ENCODE data around the gene PSMB3. TPM values are rescaled to one million over a fixed set of nuclear protein-coding genes. Genes with fewer than 3 reads are reported as not detected.
A peak's percentile ranks its signal among the peaks of the same experiment; 100 is the strongest.

The PSMB3 gene
- total and polyA plus RNA-seq, 9 of the 15 experiments (the other 6 are each of a cell fraction or from before 2014, with no cell fraction given): 460 to 2,775 (median 574) TPM

DNA sequence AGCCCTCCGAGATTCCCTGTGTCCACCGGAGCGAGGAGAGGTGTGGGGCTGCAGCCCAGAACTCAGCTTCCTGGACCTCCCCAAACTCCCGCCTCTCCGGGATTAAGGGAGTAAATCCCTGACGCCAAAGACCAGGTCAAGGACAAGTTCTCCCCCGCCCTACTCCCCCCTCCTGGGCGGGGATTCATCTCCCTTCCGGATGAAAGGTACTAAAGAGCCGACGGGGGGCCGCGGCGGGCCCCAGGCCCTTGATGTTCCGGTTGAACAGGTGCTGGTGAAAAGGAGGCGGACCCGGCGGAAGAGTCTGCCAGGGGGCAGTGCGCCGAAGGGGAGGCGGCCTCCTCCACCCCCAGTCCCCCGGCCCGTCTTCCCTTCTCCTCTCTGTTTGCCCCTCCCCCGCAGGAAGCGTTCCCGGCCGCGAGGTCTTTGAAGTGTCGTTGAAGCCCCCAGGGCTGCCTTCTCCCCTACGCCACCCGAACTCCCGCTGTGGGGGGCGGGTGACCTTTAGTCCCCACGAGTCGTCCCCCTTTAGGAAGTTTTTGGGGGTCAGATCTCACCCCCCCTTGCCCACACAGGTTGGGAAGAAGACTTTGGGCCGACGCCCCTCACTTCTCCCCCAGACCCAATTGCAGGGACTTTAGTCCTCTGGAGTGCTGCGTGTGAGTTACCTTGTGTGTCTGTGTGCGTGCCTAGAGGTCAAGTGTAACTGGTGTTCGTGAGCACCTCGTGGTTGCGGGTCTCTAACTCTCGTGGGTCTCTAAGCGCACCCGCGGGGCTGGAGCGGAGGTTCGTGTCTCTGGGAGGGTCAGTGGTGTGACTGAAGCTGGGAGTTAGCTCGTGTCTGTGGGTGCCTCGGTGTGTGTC is 48.6 kb upstream of the PSMB3 start:
- ATAC-seq (peak; percentile 64), DNase-seq (ENCODE audit: extremely low read depth in 1 of 4, low spot score in 3 of 4) (peak; percentile 85 to 94 (median 87)), FAIRE-seq (no peak)
- Histone ChIP-seq H3K27ac (ENCODE audit: extremely low read depth, low read depth, low read length) (peak overlapping the region; percentile 96), H3K79me2 (ENCODE audit: control insufficient read depth, insufficient read depth, low read length) (peaks cover 53% of the 10 kb centered on the region), H2AFZ (ENCODE audit: low read depth, low read length) (peak overlapping the region; percentile 13), H4K20me1 (replicated peaks; ENCODE audit: control insufficient read depth, insufficient read depth, low read length) (no peaks in the 10 kb centered on the region), H3K9me3 (replicated peaks; ENCODE audit: control insufficient read depth, insufficient read depth, low read depth, low read length) (no peaks in the 10 kb centered on the region), H3K4me2 (ENCODE audit: insufficient read depth, low read length) (peak overlapping the region; percentile 83), H3K4me1 (replicated peaks in 1 of 2; ENCODE audit: control insufficient read depth in 2 of 2, insufficient read depth in 2 of 2, low read length in 2 of 2) (peaks cover 26 to 71% of the 10 kb centered on the region in 2 experiments), H3K9ac (ENCODE audit: insufficient read depth in 1 of 2, low read depth in 2 of 2, low read length in 2 of 2) (peak overlapping the region; percentile 95 to 99), H3K36me3 (ENCODE audit: control insufficient read depth, insufficient read depth, low read length) (peaks cover 18% of the 10 kb centered on the region; the same call in 2 of the 3 replicates), H3K9me1 (ENCODE audit: control insufficient read depth, insufficient read depth, low read length) (no peaks in the 10 kb centered on the region), H3K27me3 (ENCODE audit: control insufficient read depth in 2 of 2, insufficient read depth in 2 of 2, low read length in 2 of 2) (no peaks in the 10 kb centered on the region), H3K4me3 (peak overlapping the region; percentile 86)
- ChIA-PET POLR2A (interaction anchor here (0.5 to 3.7 kb wide), 8 partner anchors 12 to 81 kb away, joined by 3 to 26 read pairs (median 5); no protein-coding TSS in a partner anchor), CTCF (ENCODE audit: low intra/inter-chr PET ratio) (interaction anchor here (0.6 kb wide), 1 partner anchor 212 kb away, joined by 3 read pairs; no protein-coding TSS in a partner anchor)
- intact Hi-C loops (cut with micrococcal nuclease): loop anchor here (1.0 to 5.0 kb wide), 2 partner anchors 27 to 48 kb away; partner anchors contain the start of gene PSMB3
- BruUV-seq (replicated peaks): no TSS peak
- 2% methylated on average over 41 of the region's 50 CpGs for WGBS (ENCODE audit: insufficient coverage, low coverage, missing lambda C conversion rate)
- in situ Hi-C loops (cut with MboI): no loop called here
- TF ChIP-seq, protein P1, sequence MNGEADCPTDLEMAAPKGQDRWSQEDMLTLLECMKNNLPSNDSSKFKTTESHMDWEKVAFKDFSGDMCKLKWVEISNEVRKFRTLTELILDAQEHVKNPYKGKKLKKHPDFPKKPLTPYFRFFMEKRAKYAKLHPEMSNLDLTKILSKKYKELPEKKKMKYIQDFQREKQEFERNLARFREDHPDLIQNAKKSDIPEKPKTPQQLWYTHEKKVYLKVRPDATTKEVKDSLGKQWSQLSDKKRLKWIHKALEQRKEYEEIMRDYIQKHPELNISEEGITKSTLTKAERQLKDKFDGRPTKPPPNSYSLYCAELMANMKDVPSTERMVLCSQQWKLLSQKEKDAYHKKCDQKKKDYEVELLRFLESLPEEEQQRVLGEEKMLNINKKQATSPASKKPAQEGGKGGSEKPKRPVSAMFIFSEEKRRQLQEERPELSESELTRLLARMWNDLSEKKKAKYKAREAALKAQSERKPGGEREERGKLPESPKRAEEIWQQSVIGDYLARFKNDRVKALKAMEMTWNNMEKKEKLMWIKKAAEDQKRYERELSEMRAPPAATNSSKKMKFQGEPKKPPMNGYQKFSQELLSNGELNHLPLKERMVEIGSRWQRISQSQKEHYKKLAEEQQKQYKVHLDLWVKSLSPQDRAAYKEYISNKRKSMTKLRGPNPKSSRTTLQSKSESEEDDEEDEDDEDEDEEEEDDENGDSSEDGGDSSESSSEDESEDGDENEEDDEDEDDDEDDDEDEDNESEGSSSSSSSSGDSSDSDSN (IDR thresholded peaks at IDR 0.05; ENCODE audit: borderline replicate concordance in 1 of 2, low read depth in 2 of 2, low read length in 2 of 2): peak; percentile 34 to 43; a peak in 1 of 4 replicates
- peak; percentile 43; the same call in 1 of the 2 replicates for TF ChIP-seq CHD2 (IDR thresholded peaks at IDR 0.05; ENCODE audit: low read depth, low read length)
- peak; percentile 40 for TF ChIP-seq ZFX (CRISPR knock-in tag; IDR thresholded peaks at IDR 0.05)
- peak; percentile 84 for TF ChIP-seq BRD9 (IDR thresholded peaks at IDR 0.05; ENCODE audit: low read depth, partially characterized antibody)
- TF ChIP-seq FOXJ2 (tag; IDR thresholded peaks at IDR 0.05): no peak
- no peak for TF ChIP-seq FOS (IDR thresholded peaks at IDR 0.05; ENCODE audit: extremely low read depth, insufficient read length)
- no peak for TF ChIP-seq NFIX (CRISPR knock-in tag; IDR thresholded peaks at IDR 0.05; ENCODE audit: low read depth)
- TF ChIP-seq HCFC1 (IDR thresholded peaks at IDR 0.05; ENCODE audit: low read depth, low read length): 0 out of 2 replicates have a peak, but pooled peaks have one; percentile 18
- TF ChIP-seq, protein P2, sequence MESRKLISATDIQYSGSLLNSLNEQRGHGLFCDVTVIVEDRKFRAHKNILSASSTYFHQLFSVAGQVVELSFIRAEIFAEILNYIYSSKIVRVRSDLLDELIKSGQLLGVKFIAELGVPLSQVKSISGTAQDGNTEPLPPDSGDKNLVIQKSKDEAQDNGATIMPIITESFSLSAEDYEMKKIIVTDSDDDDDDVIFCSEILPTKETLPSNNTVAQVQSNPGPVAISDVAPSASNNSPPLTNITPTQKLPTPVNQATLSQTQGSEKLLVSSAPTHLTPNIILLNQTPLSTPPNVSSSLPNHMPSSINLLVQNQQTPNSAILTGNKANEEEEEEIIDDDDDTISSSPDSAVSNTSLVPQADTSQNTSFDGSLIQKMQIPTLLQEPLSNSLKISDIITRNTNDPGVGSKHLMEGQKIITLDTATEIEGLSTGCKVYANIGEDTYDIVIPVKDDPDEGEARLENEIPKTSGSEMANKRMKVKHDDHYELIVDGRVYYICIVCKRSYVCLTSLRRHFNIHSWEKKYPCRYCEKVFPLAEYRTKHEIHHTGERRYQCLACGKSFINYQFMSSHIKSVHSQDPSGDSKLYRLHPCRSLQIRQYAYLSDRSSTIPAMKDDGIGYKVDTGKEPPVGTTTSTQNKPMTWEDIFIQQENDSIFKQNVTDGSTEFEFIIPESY (CRISPR knock-in tag; IDR thresholded peaks at IDR 0.05): no peak
- TF ChIP-seq BCOR (IDR thresholded peaks at IDR 0.05): peak; percentile 97
- TF ChIP-seq, protein P3, sequence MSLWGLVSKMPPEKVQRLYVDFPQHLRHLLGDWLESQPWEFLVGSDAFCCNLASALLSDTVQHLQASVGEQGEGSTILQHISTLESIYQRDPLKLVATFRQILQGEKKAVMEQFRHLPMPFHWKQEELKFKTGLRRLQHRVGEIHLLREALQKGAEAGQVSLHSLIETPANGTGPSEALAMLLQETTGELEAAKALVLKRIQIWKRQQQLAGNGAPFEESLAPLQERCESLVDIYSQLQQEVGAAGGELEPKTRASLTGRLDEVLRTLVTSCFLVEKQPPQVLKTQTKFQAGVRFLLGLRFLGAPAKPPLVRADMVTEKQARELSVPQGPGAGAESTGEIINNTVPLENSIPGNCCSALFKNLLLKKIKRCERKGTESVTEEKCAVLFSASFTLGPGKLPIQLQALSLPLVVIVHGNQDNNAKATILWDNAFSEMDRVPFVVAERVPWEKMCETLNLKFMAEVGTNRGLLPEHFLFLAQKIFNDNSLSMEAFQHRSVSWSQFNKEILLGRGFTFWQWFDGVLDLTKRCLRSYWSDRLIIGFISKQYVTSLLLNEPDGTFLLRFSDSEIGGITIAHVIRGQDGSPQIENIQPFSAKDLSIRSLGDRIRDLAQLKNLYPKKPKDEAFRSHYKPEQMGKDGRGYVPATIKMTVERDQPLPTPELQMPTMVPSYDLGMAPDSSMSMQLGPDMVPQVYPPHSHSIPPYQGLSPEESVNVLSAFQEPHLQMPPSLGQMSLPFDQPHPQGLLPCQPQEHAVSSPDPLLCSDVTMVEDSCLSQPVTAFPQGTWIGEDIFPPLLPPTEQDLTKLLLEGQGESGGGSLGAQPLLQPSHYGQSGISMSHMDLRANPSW (CRISPR knock-in tag; IDR thresholded peaks at IDR 0.05): no peak
- 0 out of 2 replicates have a peak, but pooled peaks have one; percentile 44 for TF ChIP-seq ZEB2 (IDR thresholded peaks at IDR 0.05)
- 0 out of 2 replicates have a peak, but pooled peaks have one; percentile 6 for TF ChIP-seq TARDBP (IDR thresholded peaks at IDR 0.05)
- no peak for TF ChIP-seq ZNF165 (CRISPR knock-in tag; IDR thresholded peaks at IDR 0.05; ENCODE audit: borderline replicate concordance)

Measured in K562 (cell line).